Neural crest cell (in vitro differentiated cells): ENCODE measurements around the gene CYTH2. TPM values are rescaled to one million over a fixed set of nuclear protein-coding genes. Genes with fewer than 3 reads are reported as not detected.

Experiments
- DNase-seq: peaks from one replicate; pipeline ENCODE4 v3.0.0; 2021; ENCODE audit warnings: low read depth, mixed read lengths, low spot score
- H3K27ac Mint-ChIP-seq: one replicate; pipeline ENCODE4 v1.8.0; 2021; ENCODE audit warnings: mild to moderate bottlenecking, mixed read lengths; ENCODE audit not compliant: unreplicated experiment
- H3K27me3 Mint-ChIP-seq: 2 replicates; pipeline ENCODE4 v1.8.0; 2021; ENCODE audit warnings: low read depth, mild to moderate bottlenecking, mixed read lengths
- H3K36me3 Mint-ChIP-seq: 2 replicates; pipeline ENCODE4 v1.8.0; 2021; ENCODE audit warnings: low read depth, mild to moderate bottlenecking, mixed read lengths
- H3K4me1 Mint-ChIP-seq: 2 replicates; pipeline ENCODE4 v1.8.0; 2021; ENCODE audit warnings: mixed read lengths
- H3K4me3 Mint-ChIP-seq: one replicate; pipeline ENCODE4 v1.8.0; 2021; ENCODE audit warnings: mild to moderate bottlenecking, mixed read lengths
- H3K9me3 Mint-ChIP-seq: 2 replicates; pipeline ENCODE4 v1.8.0; 2021; ENCODE audit warnings: mixed read lengths
- total RNA-seq: library from RNA; stranded (reverse); gene quantifications from 2 replicates; pipeline ENCODE4 v1.2.1, GENCODE V29; 2021
- TF ChIP-seq, protein P1 (sequence below): fragments of 200-600 bp; sonication (generic); conservative IDR thresholded peaks from 2 replicates; pipeline ENCODE4 v1.5.0; 2021; ENCODE audit warnings: antibody characterized with exemption, mild to moderate bottlenecking

CYTH2 gene
- total RNA-seq, 1 donor from 2014 or later = 196 TPM

- TF ChIP-seq, protein P1, sequence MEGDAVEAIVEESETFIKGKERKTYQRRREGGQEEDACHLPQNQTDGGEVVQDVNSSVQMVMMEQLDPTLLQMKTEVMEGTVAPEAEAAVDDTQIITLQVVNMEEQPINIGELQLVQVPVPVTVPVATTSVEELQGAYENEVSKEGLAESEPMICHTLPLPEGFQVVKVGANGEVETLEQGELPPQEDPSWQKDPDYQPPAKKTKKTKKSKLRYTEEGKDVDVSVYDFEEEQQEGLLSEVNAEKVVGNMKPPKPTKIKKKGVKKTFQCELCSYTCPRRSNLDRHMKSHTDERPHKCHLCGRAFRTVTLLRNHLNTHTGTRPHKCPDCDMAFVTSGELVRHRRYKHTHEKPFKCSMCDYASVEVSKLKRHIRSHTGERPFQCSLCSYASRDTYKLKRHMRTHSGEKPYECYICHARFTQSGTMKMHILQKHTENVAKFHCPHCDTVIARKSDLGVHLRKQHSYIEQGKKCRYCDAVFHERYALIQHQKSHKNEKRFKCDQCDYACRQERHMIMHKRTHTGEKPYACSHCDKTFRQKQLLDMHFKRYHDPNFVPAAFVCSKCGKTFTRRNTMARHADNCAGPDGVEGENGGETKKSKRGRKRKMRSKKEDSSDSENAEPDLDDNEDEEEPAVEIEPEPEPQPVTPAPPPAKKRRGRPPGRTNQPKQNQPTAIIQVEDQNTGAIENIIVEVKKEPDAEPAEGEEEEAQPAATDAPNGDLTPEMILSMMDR = no peak
- H3K4me1 Mint-ChIP-seq = peaks cover 13% of the 10 kb centered on the region
- no peaks in the 10 kb centered on the region for H3K9me3 Mint-ChIP-seq
- no peak overlapping the region for H3K27ac Mint-ChIP-seq
- no peak overlapping the region for H3K4me3 Mint-ChIP-seq
- H3K27me3 Mint-ChIP-seq = no peaks in the 10 kb centered on the region
- no peak for DNase-seq
- H3K36me3 Mint-ChIP-seq = no peaks in the 10 kb centered on the region
These were observed 14.9 kb upstream of the CYTH2 start for GRCh38 chr19:48454150-48454730.

GRCh38 chr19:48455171-48455907, 13.8 kb upstream of the CYTH2 start, which contains the start of gene KCNJ14:
KCNJ14 (plus strand) TSS chr19:48455574; CDS start chr19:48461725, 6,151 bp downstream.
- DNase-seq = no peak
- Mint-ChIP-seq H3K36me3 (no peaks in the 10 kb centered on the region), H3K4me3 (no peak within 1 kb of the TSS), H3K4me1 (peaks cover 13% of the 10 kb centered on the region), H3K9me3 (no peaks in the 10 kb centered on the region), H3K27me3 (no peaks in the 10 kb centered on the region), H3K27ac (peak within 1 kb of the TSS; percentile 57)
- TF ChIP-seq, protein P1 = no peak

DNA sequence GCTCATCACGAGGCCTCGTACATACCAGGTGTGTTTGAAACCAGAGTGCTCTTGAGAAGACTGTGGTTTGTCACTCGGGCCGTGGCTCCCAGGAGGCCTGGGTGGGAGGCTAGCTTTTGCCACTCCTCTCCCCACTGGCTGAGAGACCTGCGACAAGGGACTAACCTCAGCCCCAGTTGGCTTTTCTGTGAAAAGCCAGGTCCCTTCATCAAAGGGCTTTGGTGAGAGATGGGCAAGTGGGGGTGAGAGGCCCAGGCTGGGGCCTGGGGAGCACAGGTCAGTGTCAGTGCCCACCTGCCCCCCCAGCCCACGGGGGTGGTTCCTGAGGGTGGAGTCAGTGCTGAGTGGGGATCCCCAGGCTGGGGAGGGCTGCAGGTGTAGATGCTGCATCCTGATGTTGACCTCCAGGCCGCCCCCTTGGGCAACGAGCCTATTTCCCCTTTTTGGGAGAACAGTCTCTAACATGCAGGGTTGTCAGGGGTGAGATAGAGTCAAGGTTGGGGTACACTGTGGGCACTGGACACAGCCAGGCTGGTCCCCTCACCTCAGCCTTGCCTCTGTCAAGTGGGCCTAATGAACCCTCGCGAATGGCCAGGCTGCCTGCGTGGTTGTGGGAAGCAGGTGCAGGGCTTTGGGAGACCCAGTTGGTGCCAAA, 13.1 kb upstream of the CYTH2 start:
- no peaks in the 10 kb centered on the region for H3K36me3 Mint-ChIP-seq

GRCh38 chr19:48456864-48457263, 12.3 kb upstream of the CYTH2 start:
- no peaks in the 10 kb centered on the region for H3K9me3 Mint-ChIP-seq
- no peak overlapping the region for H3K27ac Mint-ChIP-seq
- TF ChIP-seq, protein P1 = no peak
- no peak overlapping the region for H3K4me3 Mint-ChIP-seq
- H3K4me1 Mint-ChIP-seq = peaks cover 5% of the 10 kb centered on the region
- H3K36me3 Mint-ChIP-seq = no peaks in the 10 kb centered on the region
- no peak for DNase-seq
- no peaks in the 10 kb centered on the region for H3K27me3 Mint-ChIP-seq

More for the DNA sequence above, 13.1 kb upstream of the CYTH2 start:
- TF ChIP-seq, protein P1 = no peak
- Mint-ChIP-seq H3K27ac (no peak overlapping the region), H3K27me3 (no peaks in the 10 kb centered on the region), H3K9me3 (no peaks in the 10 kb centered on the region), H3K4me3 (no peak overlapping the region), H3K4me1 (peaks cover 13% of the 10 kb centered on the region)
- no peak for DNase-seq

GRCh38 chr19:48458016-48458415, 11.2 kb upstream of the CYTH2 start:
- H3K4me3 Mint-ChIP-seq = no peak overlapping the region
- no peaks in the 10 kb centered on the region for H3K36me3 Mint-ChIP-seq
- H3K27me3 Mint-ChIP-seq = no peaks in the 10 kb centered on the region
- no peak for DNase-seq
- no peaks in the 10 kb centered on the region for H3K9me3 Mint-ChIP-seq
- no peak overlapping the region for H3K27ac Mint-ChIP-seq
- TF ChIP-seq, protein P1 = no peak
- H3K4me1 Mint-ChIP-seq = peaks cover 5% of the 10 kb centered on the region
